CD4-positive, alpha-beta T cell treated with Interleukin-4 for 4 hours (primary cell): Measurements from ENCODE around the gene KCNMB2.

Experiments used
- DNase-seq: peaks from one replicate; pipeline ENCODE4 v3.0.0-alpha.2; 2020

Gene KCNMB2

DNA sequence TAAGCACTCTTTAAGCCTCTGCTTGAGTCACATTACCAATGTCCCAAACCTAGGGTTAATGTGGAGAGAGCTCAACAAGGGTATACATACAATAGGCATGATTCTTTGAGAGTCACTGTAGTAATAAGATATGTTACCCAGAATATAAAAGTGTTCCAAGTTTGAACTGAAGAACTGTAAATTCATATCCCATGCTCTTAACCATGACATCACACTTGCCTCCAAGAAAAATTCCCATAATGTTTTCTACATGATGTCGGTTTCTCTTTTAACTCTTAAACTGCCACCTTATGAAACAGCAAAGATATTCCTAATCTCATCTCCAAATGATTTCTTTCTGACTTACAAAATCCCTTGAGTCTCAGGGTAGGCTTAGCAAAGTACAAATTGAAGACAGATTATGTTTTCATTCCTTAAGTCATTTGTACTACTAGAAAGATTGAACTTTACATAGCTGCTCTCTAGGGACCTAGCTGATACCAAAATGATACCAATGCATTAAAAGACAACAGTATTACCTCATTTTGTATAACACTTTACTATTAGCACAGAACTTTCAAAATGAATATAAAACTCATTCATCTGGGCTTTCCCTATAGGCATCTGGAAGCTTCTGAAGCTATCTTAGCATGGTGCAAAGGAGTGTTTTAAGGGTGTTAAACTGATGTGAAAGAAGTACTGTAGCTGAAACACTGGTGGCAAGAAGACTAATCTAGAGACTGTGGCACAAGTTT, 127.1 kb downstream of the KCNMB2 start:
- DNase-seq, result no peak

DNA sequence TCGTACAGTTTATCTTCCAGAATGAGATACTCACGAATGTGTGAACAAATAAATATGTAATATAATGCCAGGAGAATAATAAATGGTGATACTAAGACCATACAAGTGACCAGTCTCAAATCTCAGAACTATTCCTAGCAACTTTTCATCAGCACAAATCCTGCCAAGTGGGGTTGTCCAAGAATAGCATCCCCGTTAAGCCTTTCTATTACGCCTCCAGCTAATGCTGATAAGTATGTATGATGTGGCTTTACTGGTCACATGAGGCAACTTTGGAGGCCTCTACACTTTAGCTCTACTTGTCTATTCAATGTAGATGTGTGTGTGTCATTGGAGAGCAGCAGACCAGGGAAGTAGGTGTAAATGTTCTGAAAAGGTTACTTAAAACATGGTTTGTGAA, 129.5 kb downstream of the KCNMB2 start:
- DNase-seq, result no peak

DNA sequence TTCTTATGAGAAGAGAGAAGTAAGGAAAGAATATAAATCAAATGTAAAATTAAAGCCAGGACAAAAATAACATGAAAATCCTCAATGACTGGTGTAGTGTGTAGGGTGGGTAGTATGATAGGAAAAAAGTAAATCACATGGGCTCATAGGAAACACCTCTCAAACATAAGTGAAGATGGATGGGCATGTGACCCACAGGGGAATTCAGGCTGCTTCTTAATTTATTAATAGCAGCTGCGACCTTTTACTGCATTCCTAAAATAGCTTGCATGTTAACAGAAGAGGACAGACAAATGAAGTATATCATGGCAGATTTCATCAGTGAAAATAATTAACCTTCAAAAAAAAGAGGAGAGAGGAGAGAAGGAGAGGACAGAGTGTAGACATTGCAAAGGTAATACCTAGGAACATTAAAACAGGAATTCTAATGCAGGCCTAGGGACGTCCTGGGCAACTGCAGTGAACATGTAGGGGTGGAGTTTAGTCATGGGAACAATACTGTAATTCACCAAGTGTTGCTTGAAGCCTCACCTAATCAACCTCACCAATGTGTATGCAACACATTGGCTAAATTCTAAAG, 132.9 kb downstream of the KCNMB2 start:
- no peak for DNase-seq

DNA sequence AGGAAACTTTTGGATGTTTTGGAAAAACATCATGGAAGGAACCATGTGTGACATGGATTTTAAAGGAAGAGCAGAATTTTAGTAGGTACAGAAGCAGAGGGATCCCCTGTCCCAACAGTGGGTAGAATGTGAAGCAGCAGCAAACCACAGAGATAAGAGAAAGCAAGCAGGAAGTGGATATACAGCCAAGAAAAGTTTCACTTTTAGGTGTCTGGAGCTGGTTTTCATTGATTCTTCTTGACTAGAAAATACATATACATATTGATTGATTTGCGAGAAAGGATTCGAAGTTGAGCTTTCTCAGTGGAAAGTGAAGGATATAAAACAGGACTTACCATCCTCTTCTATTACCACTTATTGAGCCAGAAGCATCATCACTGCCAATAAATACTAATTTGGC, 133.5 kb downstream of the KCNMB2 start:
- no peak for DNase-seq

DNA sequence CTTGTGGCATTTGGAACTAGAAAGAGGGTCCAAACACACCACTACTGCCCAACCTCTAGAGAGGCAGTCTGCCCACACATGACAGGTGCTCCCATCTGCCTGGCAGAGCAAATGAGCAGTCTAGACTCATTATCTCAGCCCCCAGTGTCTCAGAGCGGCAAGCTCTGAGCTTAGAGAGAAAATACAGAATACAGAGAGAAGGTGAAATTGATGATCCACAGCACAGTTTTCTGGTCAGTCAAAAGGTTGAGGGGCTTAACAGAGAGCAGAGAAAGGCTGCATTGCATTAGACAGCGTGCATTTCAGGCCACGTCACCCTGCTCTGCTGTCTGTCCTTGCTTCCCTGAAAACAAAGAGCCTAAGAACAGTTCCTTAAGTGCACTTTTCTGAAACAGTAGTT, 135.1 kb downstream of the KCNMB2 start:
- DNase-seq, result no peak

GRCh38 chr3:178671791-178672190, 135.6 kb downstream of the KCNMB2 start:
- DNase-seq, result no peak

GRCh38 chr3:178672275-178672674, 136.0 kb downstream of the KCNMB2 start:
- no peak for DNase-seq

DNA sequence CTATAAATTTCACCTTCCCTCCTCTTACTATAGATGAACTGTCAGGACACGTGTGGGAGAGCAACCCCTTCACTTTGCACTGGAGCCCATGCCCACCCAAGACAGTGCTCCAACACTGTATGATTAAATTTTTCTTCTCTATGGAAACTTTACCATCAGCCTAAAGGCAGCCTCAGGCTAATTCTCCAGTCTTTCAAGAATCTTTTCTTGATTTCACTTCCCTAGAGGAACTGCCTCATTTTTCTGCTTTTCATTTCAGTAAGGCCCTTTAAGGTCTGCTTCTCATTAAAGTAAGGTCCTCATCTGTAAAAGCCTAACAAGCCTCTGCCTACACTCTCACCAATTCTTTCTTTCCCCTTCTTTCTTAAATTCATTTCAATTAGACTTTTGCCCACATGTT, 137.3 kb downstream of the KCNMB2 start:
- DNase-seq, result no peak

DNA sequence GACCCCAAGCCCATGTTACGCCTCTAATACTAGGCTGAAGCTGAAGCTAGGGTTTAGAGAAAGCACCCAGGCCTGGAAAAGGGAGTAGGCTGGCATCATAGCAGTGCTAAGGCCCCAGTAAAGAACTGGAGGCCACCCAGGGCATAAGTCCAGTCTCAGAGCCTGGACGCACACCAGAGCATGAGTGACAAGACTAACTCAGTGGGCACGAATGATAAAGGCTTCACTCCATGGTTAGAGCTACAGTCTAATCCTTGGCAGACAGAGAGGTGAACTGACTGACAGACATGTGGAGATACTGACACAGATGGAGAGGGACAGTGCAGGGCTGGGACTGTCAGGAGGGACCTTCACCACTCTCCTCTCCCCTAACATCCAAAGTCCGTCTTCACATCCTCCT, 139.8 kb downstream of the KCNMB2 start:
- DNase-seq, result no peak

DNA sequence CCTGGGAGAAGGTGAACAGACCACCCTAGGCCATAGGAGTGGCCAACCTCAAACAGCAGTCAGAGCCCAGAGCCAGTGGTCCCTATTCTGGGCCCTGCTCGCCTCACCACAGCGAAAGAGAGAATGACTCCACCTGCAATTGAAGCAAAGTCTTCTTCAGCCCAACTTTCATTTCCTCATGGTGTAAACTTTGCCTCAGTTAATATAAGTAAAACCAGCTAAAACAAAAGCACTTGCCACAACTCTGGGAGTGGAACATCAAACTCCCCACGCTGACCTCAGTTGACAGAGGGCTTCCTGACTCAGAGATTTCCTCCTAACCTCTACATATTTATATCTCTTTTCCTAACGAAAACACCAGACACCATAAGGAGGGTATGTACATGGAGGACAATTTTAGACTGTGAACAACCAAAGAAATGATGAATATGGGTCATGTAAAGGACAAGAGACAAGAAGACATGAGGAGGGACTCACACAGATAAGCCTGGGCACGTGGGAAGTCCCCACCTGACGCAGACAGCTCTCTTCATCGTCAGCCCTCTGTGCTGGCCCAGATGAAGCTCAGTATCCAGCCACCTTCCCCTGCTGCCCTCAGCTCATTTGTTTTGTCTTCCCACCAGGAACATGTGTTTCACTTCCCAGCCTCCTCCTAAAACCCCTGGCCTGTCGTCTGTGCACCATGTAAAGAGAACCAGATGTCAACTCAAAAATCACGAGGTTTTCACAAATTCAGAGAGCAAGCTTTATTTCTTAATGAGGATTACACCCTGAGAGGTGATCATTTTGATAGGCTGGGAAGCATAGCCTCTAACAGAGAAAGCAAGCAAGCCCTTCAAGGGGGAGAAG, 140.9 kb downstream of the KCNMB2 start:
- no peak for DNase-seq

- no peak for DNase-seq
These were observed 141.7 kb downstream of the KCNMB2 start for GRCh38 chr3:178677961-178678360.

DNA sequence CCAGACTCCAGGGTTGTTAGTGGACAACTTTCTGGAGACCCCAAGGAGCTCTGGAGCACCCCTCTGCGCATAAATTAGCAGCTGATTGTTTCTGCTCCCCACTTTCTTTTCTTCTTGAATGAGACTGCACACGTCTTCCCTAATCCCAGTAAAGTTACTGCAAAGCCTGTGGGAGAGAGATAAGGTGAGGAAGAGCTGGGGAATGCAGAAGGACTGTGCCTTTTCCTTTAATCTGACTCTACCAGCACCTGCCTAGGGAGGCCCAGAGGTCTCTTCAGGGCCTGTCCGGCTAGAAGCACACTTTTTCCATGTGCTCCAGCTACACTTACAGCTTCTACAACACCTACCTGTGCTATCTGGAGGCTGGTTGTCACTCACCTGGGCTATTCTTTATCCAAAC, 143.8 kb downstream of the KCNMB2 start:
- no peak for DNase-seq

DNA sequence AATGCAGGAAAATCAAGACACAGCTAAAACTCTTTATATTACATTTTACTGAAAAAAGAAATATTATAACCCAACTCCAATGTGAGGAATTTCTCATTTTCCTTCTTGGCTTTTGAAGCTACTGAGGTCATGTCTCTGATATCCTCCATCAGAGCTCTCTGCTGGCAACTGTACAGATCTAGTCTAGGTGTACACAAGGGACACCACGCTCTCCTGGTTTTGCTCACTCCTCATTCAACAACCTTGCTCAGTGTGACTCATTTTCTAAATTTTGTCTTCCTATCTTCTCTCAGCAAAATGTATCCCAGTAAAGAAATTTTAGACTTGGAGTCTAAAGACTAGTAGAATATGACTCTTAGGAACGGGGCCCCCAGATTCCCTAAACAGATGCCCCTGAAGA, 144.3 kb downstream of the KCNMB2 start:
- DNase-seq, result no peak

GRCh38 chr3:178684881-178685590, 148.8 kb downstream of the KCNMB2 start:
- no peak for DNase-seq

DNA sequence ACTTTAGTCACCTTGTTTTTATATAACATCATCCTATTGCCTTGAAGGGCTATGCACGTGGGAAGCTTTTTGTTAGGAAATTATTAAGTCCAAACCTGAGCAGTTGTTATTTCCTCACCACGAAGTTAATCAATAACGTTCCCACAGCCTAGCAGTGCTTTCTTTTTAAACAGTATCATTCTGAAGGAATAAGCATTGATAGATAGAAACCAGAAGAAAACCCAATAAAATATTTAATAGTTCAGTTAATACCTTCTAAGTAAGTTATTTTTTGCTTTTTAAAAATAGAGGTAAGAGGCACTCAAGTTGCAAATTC, 149.3 kb downstream of the KCNMB2 start:
- no peak for DNase-seq

DNA sequence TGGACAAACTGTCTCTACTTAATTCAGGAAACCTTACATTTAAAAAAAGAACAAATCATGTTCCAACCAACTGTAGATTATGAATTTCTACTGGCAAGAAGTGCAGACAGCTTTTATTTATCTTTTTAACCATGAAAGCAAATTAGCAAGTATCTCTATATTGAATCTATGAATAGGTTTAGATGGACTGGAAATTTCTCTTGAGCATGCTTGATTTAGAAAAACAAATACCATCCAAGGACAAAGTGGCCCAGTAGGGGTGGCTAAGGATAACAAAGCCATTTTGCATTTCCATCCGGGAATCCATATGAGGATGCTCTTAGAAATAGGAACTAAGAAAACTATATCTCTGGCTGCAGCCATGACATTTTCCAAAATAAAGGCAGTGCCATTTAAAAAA, 150.6 kb downstream of the KCNMB2 start:
- DNase-seq, result no peak

DNA sequence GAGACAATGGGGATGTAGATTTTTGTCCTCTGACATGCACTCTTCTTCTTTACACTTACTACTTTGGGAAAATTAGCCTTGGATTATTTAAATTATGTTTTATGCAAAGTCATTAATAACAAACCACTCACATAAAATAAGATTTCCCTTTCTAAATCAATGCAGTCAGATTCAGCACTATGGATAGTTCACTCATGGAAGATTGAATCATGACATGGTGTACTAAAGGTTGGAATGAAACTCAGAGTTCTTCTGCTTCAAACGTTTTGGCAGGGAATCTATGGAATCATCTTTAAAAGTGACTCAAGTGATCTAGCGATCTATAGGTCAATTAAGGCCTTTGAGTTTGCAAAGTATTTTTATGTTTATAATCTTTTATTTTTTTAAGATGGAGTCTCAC, 154.3 kb downstream of the KCNMB2 start:
- DNase-seq, result no peak

- DNase-seq, result no peak
These were observed 163.1 kb downstream of the KCNMB2 start for GRCh38 chr3:178699364-178699763.

- DNase-seq, result no peak
These were observed 163.6 kb downstream of the KCNMB2 start for GRCh38 chr3:178699810-178700209.

GRCh38 chr3:178703268-178703975, 167.2 kb downstream of the KCNMB2 start:
- no peak for DNase-seq

DNA sequence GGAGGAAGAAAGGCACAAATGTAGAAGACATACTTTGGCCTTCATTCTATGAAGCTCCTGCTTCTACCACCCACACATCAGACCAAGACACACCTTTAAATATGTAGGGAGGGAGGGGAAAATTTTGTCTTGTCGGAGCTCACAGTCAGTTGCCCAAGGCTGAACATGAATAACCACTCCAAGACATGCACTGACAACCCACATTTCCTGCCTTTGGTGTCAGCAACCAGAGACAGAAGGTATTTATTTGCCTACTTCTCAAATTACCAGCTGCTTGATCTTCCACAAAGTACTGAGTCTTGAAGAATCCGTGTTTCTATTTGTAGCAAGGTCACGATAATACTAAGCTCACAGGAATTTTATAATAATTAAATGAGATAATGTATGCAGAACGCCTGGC, 169.7 kb downstream of the KCNMB2 start:
- DNase-seq, result no peak

- no peak for DNase-seq
These were observed 170.2 kb downstream of the KCNMB2 start for GRCh38 chr3:178706411-178706810.
